HG03575 (cell line): ENCODE results near the gene IFNE.
"Not testable (repeated sequence)": the region's sequence is repeated elsewhere in the genome, so short reads cannot be mapped to it uniquely, and the experiment has no call there.

Source experiments
- ATAC-seq: cut with Tn5 transposase; IDR thresholded peaks from one replicate; pipeline ENCODE4 v1.9.1; 2021; ENCODE audit not compliant: unreplicated experiment, insufficient number of reproducible peaks, low FRiP score; ENCODE audit errors: extremely low read depth

Gene IFNE

GRCh38 chr9:21504113-21504512, 22.0 kb upstream of the IFNE start:
- ATAC-seq: no peak

- ATAC-seq: no peak
Measured at GRCh38 chr9:21502586-21502985, 20.5 kb upstream of the IFNE start.

GRCh38 chr9:21499912-21500311, 17.8 kb upstream of the IFNE start:
- ATAC-seq: no peak

- ATAC-seq: no peak
Measured at GRCh38 chr9:21491756-21492155, 9.6 kb upstream of the IFNE start.

GRCh38 chr9:21481470-21482056, 550 bp downstream of the IFNE start:
- ATAC-seq: no peak

GRCh38 chr9:21479152-21479702, 2.9 kb downstream of the IFNE start:
- no peak for ATAC-seq

GRCh38 chr9:21477466-21477865, 4.6 kb downstream of the IFNE start:
- no peak for ATAC-seq

- ATAC-seq: no peak
Measured at GRCh38 chr9:21473236-21473635, 8.9 kb downstream of the IFNE start.

- ATAC-seq: no peak
Measured at GRCh38 chr9:21470126-21470525, 12.0 kb downstream of the IFNE start.

GRCh38 chr9:21465859-21466518, 16.1 kb downstream of the IFNE start:
- no peak for ATAC-seq

GRCh38 chr9:21465138-21465537, 17.0 kb downstream of the IFNE start:
- ATAC-seq: no peak

- ATAC-seq: no peak
Measured at GRCh38 chr9:21461377-21461776, 20.7 kb downstream of the IFNE start.

- no peak for ATAC-seq
Measured at GRCh38 chr9:21455320-21455719, 26.8 kb downstream of the IFNE start.

GRCh38 chr9:21454149-21454548, 28.0 kb downstream of the IFNE start:
- no peak for ATAC-seq

GRCh38 chr9:21452681-21453080, 29.4 kb downstream of the IFNE start:
- ATAC-seq: no peak

GRCh38 chr9:21450733-21451394, 31.2 kb downstream of the IFNE start:
- no peak for ATAC-seq

- not testable (repeated sequence) for ATAC-seq
Measured at GRCh38 chr9:21449312-21449711, 32.8 kb downstream of the IFNE start.

- ATAC-seq: peak; percentile 70
Measured at GRCh38 chr9:21443849-21444625, 38.1 kb downstream of the IFNE start.

GRCh38 chr9:21440139-21440538, 42.0 kb downstream of the IFNE start, which contains the start of gene IFNA1:
IFNA1 (plus strand) TSS chr9:21440439; CDS start chr9:21440508, 69 bp downstream.
- no peak for ATAC-seq
